Measurements from ENCODE around the gene PPIP5K2.
"Not testable (repeated sequence)": the region's sequence is repeated elsewhere in the genome, so short reads cannot be mapped to it uniquely, and the experiment has no call there.

The PPIP5K2 gene

GRCh38 chr5:103122242-103122641 lies 2.1 kb downstream of the PPIP5K2 start:
- no peak for DNase-seq (ENCODE audit: low read depth in 2 of 2)

DNA sequence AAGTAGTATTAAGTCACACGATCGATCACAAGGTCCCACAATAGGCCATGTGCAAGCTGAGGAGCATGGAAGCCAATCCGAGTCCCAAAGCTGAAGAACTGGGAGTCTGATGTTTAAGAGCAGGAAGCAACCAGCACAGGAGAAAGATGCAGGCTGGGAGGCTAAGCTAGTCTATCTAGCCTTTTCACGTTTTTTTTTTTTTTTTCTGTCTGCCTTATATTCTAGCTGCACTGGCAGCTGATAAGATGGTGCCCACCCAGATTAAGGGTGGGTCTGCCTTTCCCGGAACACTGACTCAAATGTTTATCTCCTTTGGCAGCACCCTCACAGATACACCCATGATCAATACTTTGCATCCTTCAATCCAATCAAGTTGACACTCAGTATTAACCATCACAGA lies 6.5 kb downstream of the PPIP5K2 start:
- DNase-seq (ENCODE audit: low read depth in 2 of 2), result no peak

DNA sequence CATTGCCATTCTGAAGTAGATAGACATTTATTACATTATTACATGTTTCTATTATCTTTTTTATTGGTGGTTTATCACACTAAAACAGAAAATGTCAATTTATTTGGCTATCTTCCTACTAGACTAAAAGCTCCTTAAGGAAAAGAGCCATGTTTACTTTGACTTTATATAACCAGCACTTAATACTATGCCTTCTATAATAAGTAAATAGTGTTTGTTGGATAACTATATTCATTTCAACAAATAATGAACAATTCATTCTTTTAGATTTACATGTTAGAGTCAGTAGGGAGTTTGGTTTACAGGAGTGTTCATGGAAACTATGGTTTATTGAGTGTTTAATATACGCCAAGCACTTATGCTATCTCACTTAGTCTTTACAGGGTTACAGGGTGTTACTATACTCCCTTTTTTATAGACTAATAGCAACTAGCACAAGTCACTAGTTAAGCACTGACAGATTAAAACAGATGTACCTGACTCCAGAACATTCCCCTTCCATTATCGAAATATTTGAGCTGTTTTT lies 7.3 kb downstream of the PPIP5K2 start:
- DNase-seq (ENCODE audit: low read depth in 2 of 2), result no peak

- no peak for DNase-seq (ENCODE audit: low read depth in 2 of 2)
Measured at GRCh38 chr5:103128202-103128601, 8.1 kb downstream of the PPIP5K2 start.

- no peak for DNase-seq (ENCODE audit: low read depth in 2 of 2)
Measured at GRCh38 chr5:103132684-103133083, 12.6 kb downstream of the PPIP5K2 start.

DNA sequence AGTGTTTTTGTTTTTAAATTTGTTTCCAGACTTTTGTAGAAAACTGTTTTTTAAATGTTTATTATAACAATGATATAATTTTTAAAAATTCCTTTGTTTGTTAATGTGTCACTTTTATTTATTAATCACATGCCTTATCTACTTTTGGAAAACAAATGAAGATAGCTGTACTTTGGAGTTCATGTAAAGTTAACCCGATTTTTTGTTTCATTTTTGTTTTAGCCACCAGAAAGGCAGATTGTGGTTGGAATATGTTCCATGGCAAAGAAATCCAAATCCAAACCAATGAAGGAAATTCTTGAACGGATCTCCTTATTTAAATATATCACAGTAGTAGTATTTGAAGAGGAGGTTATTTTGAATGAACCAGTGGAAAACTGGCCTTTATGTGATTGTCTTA lies 13.1 kb downstream of the PPIP5K2 start:
- no peak for DNase-seq (ENCODE audit: low read depth in 2 of 2)

- no peak for DNase-seq (ENCODE audit: low read depth in 2 of 2)
Measured at GRCh38 chr5:103135461-103135860, 15.4 kb downstream of the PPIP5K2 start.

- no peak for DNase-seq (ENCODE audit: low read depth in 2 of 2)
Measured at GRCh38 chr5:103138202-103138690, 18.1 kb downstream of the PPIP5K2 start.

GRCh38 chr5:103139264-103139865 lies 19.3 kb downstream of the PPIP5K2 start:
- DNase-seq (ENCODE audit: low read depth in 2 of 2), result peak; percentile 60 to 77

DNA sequence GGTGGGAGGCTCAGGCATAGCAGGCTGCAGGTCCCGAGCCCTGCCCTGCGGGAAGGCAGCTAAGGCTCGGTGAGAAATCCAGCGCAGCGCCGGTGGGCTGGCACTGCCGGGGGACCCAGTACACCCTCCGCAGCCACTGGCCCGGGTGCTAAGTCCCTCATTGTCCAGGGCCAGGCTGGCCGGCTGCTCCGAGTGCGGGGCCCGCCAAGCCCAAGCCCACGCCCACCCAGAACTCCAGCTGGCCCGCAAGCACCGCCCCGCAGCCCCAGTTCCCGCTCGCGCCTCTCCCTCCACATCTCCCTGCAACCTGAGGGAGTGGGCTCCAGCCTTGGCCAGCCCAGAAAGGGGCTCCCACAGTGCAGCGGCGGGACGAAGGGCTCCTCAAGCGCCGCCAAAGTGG lies 22.0 kb downstream of the PPIP5K2 start:
- not testable (repeated sequence) for DNase-seq (ENCODE audit: low read depth in 2 of 2)

DNA sequence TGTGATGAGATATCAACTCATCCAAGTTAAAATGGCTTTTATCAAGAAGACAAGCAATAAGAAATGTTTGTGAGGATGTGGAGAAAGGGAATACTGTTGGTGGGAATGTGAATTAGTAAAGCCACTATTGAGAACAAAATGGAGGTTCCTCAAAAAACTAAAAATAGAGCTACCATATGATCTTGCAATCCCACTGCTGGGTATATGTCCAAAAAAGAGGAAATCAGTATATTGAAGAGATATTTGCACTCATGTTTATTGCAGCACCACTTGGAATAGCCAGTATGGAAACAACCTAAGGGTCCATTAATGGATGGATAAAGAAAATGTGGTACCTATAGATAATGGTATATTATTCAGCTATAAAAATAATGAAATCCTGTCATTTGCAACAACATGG lies 25.1 kb downstream of the PPIP5K2 start:
- DNase-seq (ENCODE audit: low read depth in 2 of 2), result no peak

DNA sequence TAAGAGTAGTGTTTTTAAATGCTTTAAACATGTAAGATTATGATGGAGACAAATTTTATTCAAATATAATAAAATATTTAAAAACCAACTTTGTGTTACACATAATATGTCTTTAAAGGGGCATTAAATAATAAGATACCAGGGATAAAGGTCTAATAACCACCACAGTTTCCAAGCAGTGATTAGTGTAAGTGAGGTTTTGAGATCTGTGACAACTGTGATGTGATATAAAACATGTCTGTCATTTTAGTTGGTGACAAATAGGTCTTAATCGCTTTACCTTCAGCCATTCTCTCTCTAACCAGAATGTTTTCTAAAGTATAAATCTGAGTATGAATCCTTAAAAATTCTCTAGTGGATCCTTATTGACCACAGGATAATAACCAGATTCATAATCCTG lies 28.1 kb downstream of the PPIP5K2 start:
- DNase-seq (ENCODE audit: low read depth in 2 of 2), result no peak

DNA sequence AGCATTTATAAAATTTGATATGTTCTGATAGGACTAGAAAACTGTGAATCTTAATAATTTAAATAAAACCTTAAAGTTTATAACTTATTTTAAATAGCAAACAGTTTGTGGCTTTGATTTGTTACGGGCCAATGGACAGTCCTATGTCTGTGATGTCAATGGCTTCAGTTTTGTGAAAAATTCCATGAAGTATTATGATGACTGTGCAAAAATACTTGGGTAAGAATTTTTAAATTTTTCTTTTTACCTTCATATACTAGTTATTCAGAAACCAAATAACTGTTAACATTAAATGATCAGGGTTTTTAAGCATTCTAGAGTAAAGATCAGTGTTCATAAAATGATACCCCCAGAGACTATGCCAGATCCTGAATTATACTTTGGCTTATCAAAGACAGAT lies 31.1 kb downstream of the PPIP5K2 start:
- no peak for DNase-seq (ENCODE audit: low read depth in 2 of 2)

- DNase-seq (ENCODE audit: low read depth in 2 of 2), result no peak
Measured at GRCh38 chr5:103166706-103167105, 46.6 kb downstream of the PPIP5K2 start.

DNA sequence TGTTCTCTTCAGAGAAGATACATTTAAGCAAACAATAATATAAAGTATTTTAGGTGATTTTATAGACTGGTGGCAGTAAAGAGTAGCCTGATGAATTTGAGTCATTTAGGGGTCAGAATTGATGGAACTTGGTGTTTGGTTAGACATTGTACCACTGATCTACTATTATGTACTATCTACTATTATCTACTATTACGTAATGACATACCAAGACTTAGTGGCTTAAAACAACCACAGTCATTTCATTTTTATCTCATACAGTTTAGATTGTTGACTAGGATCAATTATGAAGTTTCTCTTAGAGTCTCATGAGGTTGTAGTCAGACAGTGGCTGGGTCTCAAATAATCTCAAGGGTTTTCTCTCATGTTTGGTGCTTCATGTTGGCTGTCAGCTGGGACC lies 54.0 kb downstream of the PPIP5K2 start:
- no peak for DNase-seq (ENCODE audit: low read depth in 2 of 2)

- DNase-seq (ENCODE audit: low read depth in 2 of 2), result no peak
Measured at GRCh38 chr5:103177543-103177942, 57.4 kb downstream of the PPIP5K2 start.

DNA sequence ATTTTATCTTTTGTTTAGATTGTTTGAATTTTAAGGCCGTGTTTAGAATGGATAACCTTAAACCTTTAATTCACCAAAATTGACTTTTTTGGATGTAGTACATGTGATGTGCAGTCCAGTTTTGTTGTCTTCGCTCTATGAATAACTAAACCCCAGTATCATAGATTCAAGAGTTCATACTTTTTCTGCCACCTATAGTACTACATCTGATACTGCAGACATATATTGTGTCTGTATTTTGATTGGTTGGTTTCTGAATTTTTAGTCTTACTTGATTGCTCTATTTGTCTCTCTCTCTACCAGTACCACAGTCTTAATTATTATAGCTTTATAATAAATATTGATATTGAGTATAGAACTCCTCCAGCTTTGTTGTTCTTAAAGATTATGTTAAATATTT lies 58.1 kb downstream of the PPIP5K2 start:
- no peak for DNase-seq (ENCODE audit: low read depth in 2 of 2)

DNA sequence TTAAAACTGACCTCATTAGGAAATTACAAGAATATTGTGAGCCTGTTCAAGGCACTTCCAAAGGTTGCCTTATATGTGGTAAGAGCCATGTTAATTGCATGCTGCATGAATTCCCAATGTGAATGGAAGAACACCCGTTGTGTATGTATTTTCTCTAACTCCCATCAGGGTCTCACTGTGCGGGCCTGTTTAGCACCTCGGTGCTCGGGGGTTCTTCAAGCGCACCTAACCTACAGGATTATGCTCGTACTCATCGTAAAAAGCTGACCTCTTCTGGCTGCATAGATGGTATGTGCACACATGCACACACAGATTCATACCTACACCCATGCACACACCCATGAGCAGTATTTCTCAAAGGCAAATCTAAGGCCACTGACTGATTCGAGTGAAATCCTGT lies 66.1 kb downstream of the PPIP5K2 start:
- DNase-seq (ENCODE audit: low read depth in 2 of 2), result no peak

- no peak for DNase-seq (ENCODE audit: low read depth in 2 of 2)
Measured at GRCh38 chr5:103188436-103188835, 68.3 kb downstream of the PPIP5K2 start.

GRCh38 chr5:103203226-103203625 lies 83.1 kb downstream of the PPIP5K2 start:
- DNase-seq (ENCODE audit: low read depth in 2 of 2), result no peak

- DNase-seq (ENCODE audit: low read depth in 2 of 2), result not testable (repeated sequence)
Measured at GRCh38 chr5:103204990-103205389, 84.9 kb downstream of the PPIP5K2 start.

DNA sequence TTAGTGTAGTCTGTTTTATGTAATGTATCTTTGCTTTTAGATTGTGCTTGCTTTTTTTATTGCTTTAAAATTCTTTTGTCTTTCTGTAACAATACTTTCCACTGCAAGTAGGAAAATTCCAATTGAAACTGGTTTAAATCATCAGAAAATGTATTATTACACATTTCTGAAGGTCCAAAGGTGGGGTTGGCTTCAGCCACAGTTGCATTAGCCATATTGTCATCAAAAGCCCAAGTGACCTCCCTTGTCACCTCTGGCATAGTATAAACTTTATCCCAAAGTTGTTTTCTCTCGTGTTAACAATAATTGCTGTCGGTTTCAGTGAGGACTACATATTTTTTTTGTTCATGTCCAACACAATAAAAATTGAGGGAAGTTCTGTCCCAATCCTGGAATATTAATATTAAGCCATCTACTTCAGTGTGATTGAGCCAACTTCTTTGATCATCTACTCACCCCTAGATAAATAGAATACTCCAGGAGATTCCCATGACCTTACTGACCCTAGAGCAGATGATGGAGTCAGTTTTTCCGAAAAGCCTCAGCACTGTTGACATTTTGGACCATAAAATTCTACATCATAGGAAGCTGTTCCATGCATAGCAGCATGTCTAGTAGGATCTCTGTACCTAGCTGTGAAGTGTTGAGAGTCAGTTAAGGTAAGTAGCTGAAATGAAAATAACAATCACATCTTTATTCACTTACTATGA lies 86.0 kb downstream of the PPIP5K2 start:
- no peak for DNase-seq (ENCODE audit: low read depth in 2 of 2)

DNA sequence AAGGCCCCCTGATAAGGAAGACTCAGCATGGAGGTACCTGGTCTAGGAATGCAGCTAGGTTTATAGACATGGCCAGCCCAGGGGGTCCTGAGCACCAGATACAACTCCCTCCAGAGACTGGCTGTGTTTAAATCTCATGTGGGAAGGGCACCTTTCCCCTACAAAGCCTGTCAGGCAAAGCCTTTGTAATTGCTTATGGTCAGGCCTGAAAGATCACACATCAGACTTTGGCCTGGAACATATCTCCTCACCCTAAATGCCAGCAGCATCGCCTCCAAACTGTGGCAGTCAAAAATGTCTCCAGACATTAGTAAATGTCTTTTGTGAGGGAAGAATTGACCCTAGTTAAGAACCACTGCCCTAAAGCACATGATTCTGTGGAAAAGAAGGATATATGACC lies 86.9 kb downstream of the PPIP5K2 start:
- DNase-seq (ENCODE audit: low read depth in 2 of 2), result no peak

Data from stimulated activated CD8-positive, alpha-beta memory T cell treated with anti-CD3 and anti-CD28 coated beads, Interleukin-7, amount 100 ng/mL, for 4 hours (primary cell).